ENCODE results near the gene OR1N2. TPM values are rescaled to one million over a fixed set of nuclear protein-coding genes. Genes with fewer than 3 reads are reported as not detected.

Gene OR1N2, protein sequence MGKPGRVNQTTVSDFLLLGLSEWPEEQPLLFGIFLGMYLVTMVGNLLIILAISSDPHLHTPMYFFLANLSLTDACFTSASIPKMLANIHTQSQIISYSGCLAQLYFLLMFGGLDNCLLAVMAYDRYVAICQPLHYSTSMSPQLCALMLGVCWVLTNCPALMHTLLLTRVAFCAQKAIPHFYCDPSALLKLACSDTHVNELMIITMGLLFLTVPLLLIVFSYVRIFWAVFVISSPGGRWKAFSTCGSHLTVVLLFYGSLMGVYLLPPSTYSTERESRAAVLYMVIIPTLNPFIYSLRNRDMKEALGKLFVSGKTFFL
- not detected for total RNA-seq
- long read RNA-seq, result 0 reads

DNA sequence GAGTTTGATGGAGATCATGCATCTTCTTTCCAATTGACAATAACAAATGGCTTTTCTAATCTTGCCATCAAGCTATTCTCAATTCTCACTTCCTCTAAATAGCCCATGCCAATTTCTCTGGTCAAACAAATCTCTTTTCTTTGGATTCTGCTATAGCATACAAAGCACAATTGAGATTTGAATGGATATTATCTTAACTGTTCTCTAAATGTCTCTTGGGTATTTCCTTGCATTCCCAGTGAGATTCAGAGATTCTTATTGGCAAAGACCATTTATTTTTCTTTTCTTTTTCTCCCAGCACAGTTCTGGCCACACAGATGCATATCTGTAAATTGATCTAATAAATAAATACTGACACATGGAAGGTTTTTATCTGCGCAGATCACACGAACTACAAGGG lies at the start of gene OR1N2:
TSS of gene OR1N2 (plus strand) at position 301 of the 400 bp plus-strand sequence. CDS start 100 bp downstream, outside the sequence.
- no peak within 1 kb of the TSS for H3K4me3 ChIP-seq
- intact Hi-C loops (cut with DNase I), result no loop called here
- H3K4me1 ChIP-seq, result no peaks in the 10 kb centered on the region
- DNase-seq (no peak), ATAC-seq (no peak)
- no peaks in the 10 kb centered on the region for H3K9me3 ChIP-seq
- H3K36me3 ChIP-seq, result no peaks in the 10 kb centered on the region
- H3K27ac ChIP-seq, result no peak within 1 kb of the TSS
- no peaks in the 10 kb centered on the region for H3K27me3 ChIP-seq
- TF ChIP-seq, protein P1, sequence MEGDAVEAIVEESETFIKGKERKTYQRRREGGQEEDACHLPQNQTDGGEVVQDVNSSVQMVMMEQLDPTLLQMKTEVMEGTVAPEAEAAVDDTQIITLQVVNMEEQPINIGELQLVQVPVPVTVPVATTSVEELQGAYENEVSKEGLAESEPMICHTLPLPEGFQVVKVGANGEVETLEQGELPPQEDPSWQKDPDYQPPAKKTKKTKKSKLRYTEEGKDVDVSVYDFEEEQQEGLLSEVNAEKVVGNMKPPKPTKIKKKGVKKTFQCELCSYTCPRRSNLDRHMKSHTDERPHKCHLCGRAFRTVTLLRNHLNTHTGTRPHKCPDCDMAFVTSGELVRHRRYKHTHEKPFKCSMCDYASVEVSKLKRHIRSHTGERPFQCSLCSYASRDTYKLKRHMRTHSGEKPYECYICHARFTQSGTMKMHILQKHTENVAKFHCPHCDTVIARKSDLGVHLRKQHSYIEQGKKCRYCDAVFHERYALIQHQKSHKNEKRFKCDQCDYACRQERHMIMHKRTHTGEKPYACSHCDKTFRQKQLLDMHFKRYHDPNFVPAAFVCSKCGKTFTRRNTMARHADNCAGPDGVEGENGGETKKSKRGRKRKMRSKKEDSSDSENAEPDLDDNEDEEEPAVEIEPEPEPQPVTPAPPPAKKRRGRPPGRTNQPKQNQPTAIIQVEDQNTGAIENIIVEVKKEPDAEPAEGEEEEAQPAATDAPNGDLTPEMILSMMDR (IDR thresholded peaks at IDR 0.05), result no peak

DNA sequence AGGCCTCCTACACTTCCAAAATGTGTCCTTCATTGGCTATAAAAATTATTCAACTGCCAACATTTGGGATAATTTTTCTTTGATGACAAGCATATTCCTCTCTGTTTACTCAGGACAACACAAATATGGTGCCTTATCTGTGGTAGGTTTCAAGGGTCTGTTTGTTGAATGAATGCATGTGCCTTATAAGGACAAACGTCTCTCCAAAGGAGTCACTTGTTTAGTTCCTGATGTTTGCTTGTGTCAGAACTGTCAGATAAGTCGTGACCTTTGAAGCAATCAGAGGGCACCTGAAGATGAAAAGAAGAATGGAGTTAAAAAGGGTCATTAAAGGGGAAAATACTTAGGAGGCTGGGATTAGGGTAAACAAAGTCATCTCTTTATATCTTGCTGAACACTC lies 45.9 kb upstream of the OR1N2 start:
- H3K27ac ChIP-seq, result no peak overlapping the region
- intact Hi-C loops (cut with DNase I), result no loop called here
- no peak overlapping the region for H3K4me3 ChIP-seq
- TF ChIP-seq, protein P1 (IDR thresholded peaks at IDR 0.05), result no peak
- DNase-seq, result no peak
- no peaks in the 10 kb centered on the region for H3K9me3 ChIP-seq
- no peaks in the 10 kb centered on the region for H3K36me3 ChIP-seq
- H3K4me1 ChIP-seq, result no peaks in the 10 kb centered on the region
- no peaks in the 10 kb centered on the region for H3K27me3 ChIP-seq
- no peak for ATAC-seq

DNA sequence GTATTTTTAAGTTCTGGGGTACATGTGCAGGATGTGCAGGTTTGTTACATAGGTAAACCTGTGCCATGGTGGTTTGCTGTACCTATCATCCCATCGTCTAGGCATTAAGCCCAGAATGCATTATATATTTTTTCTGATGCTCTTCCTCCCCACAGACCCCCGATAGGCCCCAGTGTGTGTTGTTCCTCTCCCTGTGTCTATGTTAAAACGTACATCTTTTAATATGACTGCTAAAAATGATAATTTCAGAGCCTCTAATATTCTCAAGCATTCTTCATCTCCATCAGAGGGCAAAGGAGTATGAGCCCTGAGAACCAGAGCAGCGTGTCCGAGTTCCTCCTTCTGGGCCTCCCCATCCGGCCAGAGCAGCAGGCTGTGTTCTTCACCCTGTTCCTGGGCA lies 42.4 kb upstream of the OR1N2 start, which contains the start of gene OR1J2:
TSS of gene OR1J2 (plus strand) at position 301 of the 400 bp plus-strand sequence. CDS start at position 301, 0 bp downstream.
- TF ChIP-seq, protein P1 (IDR thresholded peaks at IDR 0.05), result no peak
- intact Hi-C loops (cut with DNase I), result no loop called here
- Histone ChIP-seq H3K27ac (no peak within 1 kb of the TSS), H3K4me1 (no peaks in the 10 kb centered on the region), H3K4me3 (no peak within 1 kb of the TSS), H3K27me3 (no peaks in the 10 kb centered on the region), H3K36me3 (no peaks in the 10 kb centered on the region), H3K9me3 (no peaks in the 10 kb centered on the region)
- no peak for ATAC-seq
- no peak for DNase-seq

DNA sequence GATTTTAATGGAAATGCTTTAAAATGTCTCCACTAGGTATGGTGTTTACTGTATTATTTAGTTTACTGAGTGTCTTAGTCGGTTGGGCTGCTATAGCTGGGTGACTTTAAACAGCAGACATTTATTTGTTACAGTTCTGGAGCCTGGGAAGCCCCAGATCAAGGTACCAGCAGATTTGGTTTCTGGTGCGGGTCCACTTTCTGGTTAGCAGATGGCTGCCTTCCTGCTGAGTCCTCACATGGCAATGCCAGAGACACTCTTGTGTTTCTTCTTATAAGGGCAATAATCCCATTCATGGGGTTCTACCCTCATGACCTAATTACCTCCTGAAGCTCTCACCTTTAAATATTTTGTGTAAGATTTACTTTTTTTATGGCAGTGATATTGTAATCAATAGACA lies 34.7 kb upstream of the OR1N2 start:
- TF ChIP-seq, protein P1 (IDR thresholded peaks at IDR 0.05), result no peak
- ATAC-seq, result no peak

DNA sequence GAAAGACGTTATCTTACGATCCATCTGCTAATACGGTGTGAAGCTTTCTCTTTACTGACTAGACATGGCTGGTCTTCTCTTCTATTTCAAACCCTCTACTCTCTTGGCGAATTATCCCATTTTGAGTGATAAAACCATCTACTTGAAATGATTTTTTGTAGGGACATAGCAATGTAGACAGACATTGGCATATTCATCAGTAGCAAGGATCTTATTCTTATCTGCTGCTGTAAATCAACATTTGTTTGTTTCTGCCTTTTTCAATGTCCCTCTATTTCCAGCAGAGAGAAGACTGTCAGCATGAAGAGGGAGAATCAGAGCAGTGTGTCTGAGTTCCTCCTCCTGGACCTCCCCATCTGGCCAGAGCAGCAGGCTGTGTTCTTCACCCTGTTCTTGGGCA lies 34.1 kb upstream of the OR1N2 start, which contains the start of gene OR1J4:
TSS of gene OR1J4 (plus strand) at position 301 of the 400 bp plus-strand sequence. CDS start at position 301, 0 bp downstream.
- H3K4me3 ChIP-seq, result no peak within 1 kb of the TSS
- no peak within 1 kb of the TSS for H3K27ac ChIP-seq
- no peak for ATAC-seq
- intact Hi-C loops (cut with DNase I), result no loop called here
- H3K36me3 ChIP-seq, result no peaks in the 10 kb centered on the region
- no peaks in the 10 kb centered on the region for H3K27me3 ChIP-seq
- no peaks in the 10 kb centered on the region for H3K4me1 ChIP-seq
- no peak for DNase-seq
- TF ChIP-seq, protein P1 (IDR thresholded peaks at IDR 0.05), result no peak
- no peaks in the 10 kb centered on the region for H3K9me3 ChIP-seq

More for the DNA sequence above, 34.7 kb upstream of the OR1N2 start:
- Histone ChIP-seq H3K4me3 (no peak overlapping the region), H3K4me1 (no peaks in the 10 kb centered on the region), H3K27me3 (no peaks in the 10 kb centered on the region), H3K9me3 (no peaks in the 10 kb centered on the region), H3K36me3 (no peaks in the 10 kb centered on the region), H3K27ac (no peak overlapping the region)
- intact Hi-C loops (cut with DNase I), result no loop called here
- no peak for DNase-seq

Measured in upper lobe of right lung (tissue), 1 donor.